Caco-2 (cell line): ENCODE results near the gene MGA. TPM values are rescaled to one million over a fixed set of nuclear protein-coding genes. Genes with fewer than 3 reads are reported as not detected.

Experiments used
- BruUV-seq: library from RNA; stranded (reverse); fragments of 400-500 nt; replicated peaks from 2 replicates; lab custom pipeline; 2021; lab: Mats Ljungman, UMichigan
- CTCF ChIA-PET: fragments of 300-600 bp; sonication (Branson Sonifier 250); formaldehyde crosslinking; loops from one replicate; lab custom pipeline; 2022; ENCODE audit warnings: antibody characterized with exemption; lab: Charles Lee
- POLR2A ChIA-PET: fragments of 300-600 bp; sonication (Branson Sonifier 250); formaldehyde crosslinking; loops from one replicate; lab custom pipeline; 2022; ENCODE audit warnings: antibody characterized with exemption; lab: Charles Lee
- DNase-seq, 2 experiments: peaks; one replicate each; pipeline versions ENCODE4 v3.0.0 to v3.0.0-alpha.2; 2020 to 2022
- H3K27me3 ChIP-seq: replicated peaks from 2 replicates; pipeline ENCODE4 v1.6.0; 2011; ENCODE audit warnings: low read length; ENCODE audit not compliant: control insufficient read depth, insufficient read depth
- H3K36me3 ChIP-seq: 2 replicates; pipeline ENCODE4 v1.5.1; 2011; ENCODE audit warnings: low read length; ENCODE audit not compliant: control insufficient read depth, insufficient read depth
- H3K4me1 ChIP-seq: fragments of 250-450 bp; sonication (Bioruptor Pico); 2 replicates; pipeline ENCODE4 v1.5.1; 2020; ENCODE audit warnings: mild to moderate bottlenecking
- H3K4me3 ChIP-seq: 2 replicates; pipeline ENCODE4 v1.5.1; 2011; ENCODE audit warnings: low read depth, mild to moderate bottlenecking, control low read depth, low read length
- H3K9me3 ChIP-seq: fragments of 250-450 bp; sonication (Bioruptor Pico); 2 replicates; pipeline ENCODE4 v1.5.1; 2020; ENCODE audit warnings: mild to moderate bottlenecking, moderate library complexity
- H3K27ac Mint-ChIP-seq: one replicate; pipeline ENCODE4 v1.8.0; 2022; ENCODE audit warnings: mixed read lengths; ENCODE audit not compliant: unreplicated experiment
- H3K27me3 Mint-ChIP-seq: one replicate; pipeline ENCODE4 v1.8.0; 2022; ENCODE audit warnings: mixed read lengths; ENCODE audit not compliant: insufficient read depth, unreplicated experiment
- H3K36me3 Mint-ChIP-seq: one replicate; pipeline ENCODE4 v1.8.0; 2022; ENCODE audit warnings: mild to moderate bottlenecking, mixed read lengths; ENCODE audit not compliant: insufficient read depth, unreplicated experiment
- H3K4me1 Mint-ChIP-seq: one replicate; pipeline ENCODE4 v1.8.0; 2022; ENCODE audit warnings: low read depth, mixed read lengths; ENCODE audit not compliant: unreplicated experiment
- H3K4me3 Mint-ChIP-seq: one replicate; pipeline ENCODE4 v1.8.0; 2022; ENCODE audit warnings: mild to moderate bottlenecking, moderate library complexity, mixed read lengths; ENCODE audit not compliant: unreplicated experiment
- H3K9me3 Mint-ChIP-seq: one replicate; pipeline ENCODE4 v1.8.0; 2022; ENCODE audit warnings: mixed read lengths; ENCODE audit not compliant: unreplicated experiment
- CTCF ChIP-seq, 2 experiments: fragments of 200-600 bp in 1 of 2; IDR thresholded peaks; 1 replicate in 1 of 2; 2 replicates in 1 of 2; pipeline versions ENCODE4 v1.5.1 to v1.8.0; 2011 to 2022; ENCODE audit warnings: antibody characterized with exemption in 1 of 2, control low read depth in 1 of 2, inconsistent platforms in 1 of 2, low read depth in 1 of 2, low read length in 1 of 2, mild to moderate bottlenecking in 1 of 2, moderate library complexity in 1 of 2; ENCODE audit not compliant: insufficient read depth in 1 of 2, severe bottlenecking in 1 of 2, unreplicated experiment in 1 of 2
- intact Hi-C: fragments of 100-400 bp; cut with micrococcal nuclease; formaldehyde crosslinking; loops from one replicate; pipeline ENCODE4 v1.10.0; 2022; ENCODE audit not compliant: unreplicated experiment
- total RNA-seq: library from RNA; stranded (reverse); gene quantifications from 2 replicates; pipeline ENCODE4 v1.2.3, GENCODE V29; 2022

The MGA gene
- total RNA-seq, 1 experiment from 2014 or later: 59.6 TPM

- no peak overlapping the region for H3K27ac Mint-ChIP-seq
- no peak for DNase-seq
- ChIA-PET CTCF (interaction anchor here (0.5 kb wide), 1 partner anchor 40 kb away, joined by 3 read pairs; no protein-coding TSS in a partner anchor), POLR2A (no interaction called here)
- Histone ChIP-seq H3K9me3 (no peaks in the 10 kb centered on the region), H3K4me1 (no peaks in the 10 kb centered on the region), H3K4me3 (no peak overlapping the region), H3K27me3 (no peaks in the 10 kb centered on the region), H3K36me3 (peaks cover 6% of the 10 kb centered on the region)
- no peaks in the 10 kb centered on the region for H3K27me3 Mint-ChIP-seq
- no TSS peak for BruUV-seq
- H3K4me3 Mint-ChIP-seq: no peak overlapping the region
- no peak for TF ChIP-seq CTCF (IDR thresholded peaks at IDR 0.05; ENCODE audit: insufficient read depth in 1 of 2, low read depth in 1 of 2, low read length in 1 of 2, severe bottlenecking in 1 of 2, unreplicated experiment in 1 of 2)
- no peaks in the 10 kb centered on the region for H3K4me1 Mint-ChIP-seq
- intact Hi-C loops: no loop called here
- peaks cover 90% of the 10 kb centered on the region for H3K36me3 Mint-ChIP-seq
- no peaks in the 10 kb centered on the region for H3K9me3 Mint-ChIP-seq
Measured at GRCh38 chr15:41746802-41747201, 86.6 kb downstream of the MGA start.

- CTCF ChIA-PET: no interaction called here
- intact Hi-C loops: no loop called here
- Histone ChIP-seq H3K9me3 (no peaks in the 10 kb centered on the region), H3K4me3 (no peak overlapping the region), H3K36me3 (no peaks in the 10 kb centered on the region), H3K27me3 (no peaks in the 10 kb centered on the region), H3K4me1 (no peaks in the 10 kb centered on the region)
- BruUV-seq: no TSS peak
- H3K4me1 Mint-ChIP-seq: no peaks in the 10 kb centered on the region
- H3K9me3 Mint-ChIP-seq: no peaks in the 10 kb centered on the region
- TF ChIP-seq CTCF (IDR thresholded peaks at IDR 0.05; ENCODE audit: insufficient read depth in 1 of 2, low read depth in 1 of 2, low read length in 1 of 2, severe bottlenecking in 1 of 2, unreplicated experiment in 1 of 2): no peak
- H3K27me3 Mint-ChIP-seq: no peaks in the 10 kb centered on the region
- H3K4me3 Mint-ChIP-seq: no peak overlapping the region
- DNase-seq: no peak
- H3K36me3 Mint-ChIP-seq: peaks cover 79% of the 10 kb centered on the region
- H3K27ac Mint-ChIP-seq: no peak overlapping the region
- POLR2A ChIA-PET: no interaction called here
Measured at GRCh38 chr15:41756198-41756597, 96.0 kb downstream of the MGA start.

- H3K9me3 ChIP-seq: no peaks in the 10 kb centered on the region
- no peaks in the 10 kb centered on the region for H3K27me3 ChIP-seq
- peak; percentile 47 to 54 for TF ChIP-seq CTCF (IDR thresholded peaks at IDR 0.05; ENCODE audit: insufficient read depth in 1 of 2, low read depth in 1 of 2, low read length in 1 of 2, severe bottlenecking in 1 of 2, unreplicated experiment in 1 of 2)
- POLR2A ChIA-PET: interaction anchor here (0.5 to 1.8 kb wide), 5 partner anchors 84 to 188 kb away, joined by 3 to 6 read pairs (median 3); partner anchors contain the start of gene MGA
- DNase-seq: peak; percentile 55 to 63
- CTCF ChIA-PET: interaction anchor here (0.5 to 3.2 kb wide), 11 partner anchors 10 to 683 kb away, joined by 3 to 47 read pairs (median 4); no protein-coding TSS in a partner anchor
- peaks cover 18% of the 10 kb centered on the region for H3K4me1 ChIP-seq
- Mint-ChIP-seq H3K27me3 (no peaks in the 10 kb centered on the region), H3K27ac (peak overlapping the region; percentile 91), H3K36me3 (peaks cover 73% of the 10 kb centered on the region), H3K9me3 (no peaks in the 10 kb centered on the region), H3K4me3 (peak overlapping the region; percentile 94), H3K4me1 (peaks cover 27% of the 10 kb centered on the region)
- no TSS peak for BruUV-seq
- intact Hi-C loops: loop anchor here (5.0 kb wide), 3 partner anchors 191 to 309 kb away; partner anchors contain the start of gene TYRO3
- no peak overlapping the region; the same call in 1 of the 2 replicates for H3K4me3 ChIP-seq
- no peaks in the 10 kb centered on the region for H3K36me3 ChIP-seq
Measured at GRCh38 chr15:41772720-41773331, 112.6 kb downstream of the MGA start.
